Stimulated activated CD4-positive, alpha-beta T cell treated with anti-CD3 and anti-CD28 coated beads, Interleukin-1b, Interleukin-23, amount 100 ng/mL, for 24 hours (primary cell): ENCODE results near the gene TNFAIP8L1.

Experiments
- DNase-seq, 4 experiments: peaks; one replicate each; pipeline ENCODE4 v3.0.0-alpha.2; 2020; ENCODE audit warnings: low read depth in 4 of 4, low spot score in 1 of 4

TNFAIP8L1 gene

DNA sequence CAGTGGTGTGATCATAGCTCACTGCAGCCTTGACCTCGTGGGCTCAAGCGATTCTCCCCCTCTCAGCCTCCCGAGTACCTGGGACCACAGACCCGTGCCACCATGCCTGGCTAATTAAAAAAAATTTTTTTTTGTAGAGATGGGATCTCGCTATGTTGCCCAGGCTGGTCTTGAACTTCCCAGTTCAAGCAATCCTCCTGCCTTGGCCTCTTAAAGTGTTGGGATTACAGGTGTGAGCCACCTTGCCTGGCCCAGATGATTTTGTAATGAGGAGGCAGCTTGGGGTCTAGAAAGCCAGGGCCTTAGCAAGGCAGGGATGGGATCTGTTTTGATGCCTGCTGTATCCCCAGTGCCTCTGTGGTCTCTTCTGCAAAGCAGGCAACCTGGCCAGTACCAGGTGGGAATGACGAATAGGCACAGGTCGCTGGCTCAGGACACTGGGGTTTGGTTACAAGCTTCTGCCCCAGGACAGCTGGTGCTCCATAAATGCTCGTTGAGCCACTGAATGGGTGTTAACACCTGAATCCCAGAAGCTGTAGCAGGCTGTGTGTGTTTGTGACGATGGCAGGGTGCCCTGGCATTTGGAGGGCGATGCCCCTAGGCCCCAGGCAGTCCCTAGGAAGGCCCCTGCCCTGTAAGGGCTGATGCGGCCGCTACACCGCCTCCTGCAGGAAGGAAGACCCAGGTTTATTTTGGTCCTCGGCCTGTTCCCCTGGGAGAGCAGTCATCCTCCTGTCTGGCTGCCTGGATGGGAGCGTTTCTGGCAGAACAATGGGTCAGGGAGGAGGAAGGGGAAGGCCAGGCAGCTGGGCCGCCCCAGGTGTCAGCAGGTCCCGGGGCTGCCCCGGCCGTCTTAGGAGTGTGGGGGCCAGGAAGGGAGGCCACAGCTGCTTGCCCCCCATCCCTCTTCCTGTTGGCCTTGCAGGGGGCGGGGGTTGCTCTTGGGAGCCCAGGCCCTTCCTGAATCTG, 8.6 kb downstream of the TNFAIP8L1 start:
- DNase-seq = no peak

DNA sequence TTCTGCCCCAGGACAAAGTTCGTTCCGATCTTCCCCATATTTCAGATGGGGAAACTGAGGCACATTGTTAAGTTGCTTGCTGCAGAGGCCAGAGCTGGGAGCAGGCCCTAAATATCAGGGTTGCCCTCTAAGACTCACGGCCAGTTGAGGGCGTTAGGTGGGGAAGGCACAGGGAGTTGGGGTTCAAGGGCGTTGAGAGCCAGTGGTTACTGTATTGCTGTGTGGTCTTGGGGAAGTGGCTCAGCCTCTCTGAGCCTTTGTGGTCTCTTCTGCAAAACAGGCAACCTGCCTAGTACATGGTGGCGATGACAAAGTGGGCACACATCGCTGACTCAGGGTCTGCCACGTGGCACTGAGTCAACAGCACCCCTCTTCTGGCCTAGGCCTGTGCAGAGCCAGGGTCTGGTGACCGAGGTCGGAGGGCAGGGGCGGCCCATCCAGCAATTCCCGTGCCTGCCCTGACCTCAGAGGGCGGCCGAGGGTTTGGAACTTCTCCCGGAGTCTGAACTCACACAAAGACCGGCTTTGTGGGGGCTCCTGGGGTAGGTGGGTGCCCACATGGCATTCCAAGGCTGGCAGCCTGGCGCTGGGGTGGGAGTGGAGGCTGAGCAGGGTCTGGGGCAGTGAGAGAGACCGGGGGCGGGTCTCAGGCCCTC, 10.2 kb downstream of the TNFAIP8L1 start:
- DNase-seq = no peak

DNA sequence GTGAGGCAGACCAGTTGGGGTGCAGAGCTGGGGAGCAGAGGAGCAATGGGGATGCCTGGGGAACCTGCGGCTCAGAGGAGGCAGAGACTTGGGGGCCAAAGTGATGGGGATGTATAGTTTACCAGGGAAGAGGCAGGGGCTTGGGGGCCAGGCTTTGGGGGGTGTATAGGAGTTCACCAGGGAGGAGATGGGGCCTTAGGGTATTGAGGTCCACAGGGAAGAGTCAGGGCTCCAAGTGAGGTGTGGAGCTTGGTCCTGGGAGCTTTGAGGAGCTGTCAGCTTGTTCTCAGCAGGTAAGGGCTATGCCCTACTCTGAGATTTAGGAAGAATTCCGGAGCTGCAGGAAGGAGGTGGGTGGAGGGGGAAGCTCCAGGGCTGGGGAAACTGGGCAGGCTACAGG, 10.8 kb downstream of the TNFAIP8L1 start:
- no peak for DNase-seq

DNA sequence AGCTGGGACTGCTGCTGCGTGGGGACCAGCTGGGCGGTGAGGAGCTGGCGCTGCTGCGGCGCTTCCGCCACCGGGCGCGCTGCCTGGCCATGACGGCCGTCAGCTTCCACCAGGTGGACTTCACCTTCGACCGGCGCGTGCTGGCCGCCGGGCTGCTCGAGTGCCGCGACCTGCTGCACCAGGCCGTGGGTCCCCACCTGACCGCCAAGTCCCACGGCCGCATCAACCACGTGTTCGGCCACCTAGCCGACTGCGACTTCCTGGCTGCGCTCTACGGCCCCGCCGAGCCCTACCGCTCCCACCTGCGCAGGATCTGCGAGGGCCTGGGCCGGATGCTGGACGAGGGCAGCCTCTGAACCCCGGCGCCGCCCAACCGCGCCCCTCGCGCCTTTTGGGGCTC, 12.8 kb downstream of the TNFAIP8L1 start:
- no peak for DNase-seq

DNA sequence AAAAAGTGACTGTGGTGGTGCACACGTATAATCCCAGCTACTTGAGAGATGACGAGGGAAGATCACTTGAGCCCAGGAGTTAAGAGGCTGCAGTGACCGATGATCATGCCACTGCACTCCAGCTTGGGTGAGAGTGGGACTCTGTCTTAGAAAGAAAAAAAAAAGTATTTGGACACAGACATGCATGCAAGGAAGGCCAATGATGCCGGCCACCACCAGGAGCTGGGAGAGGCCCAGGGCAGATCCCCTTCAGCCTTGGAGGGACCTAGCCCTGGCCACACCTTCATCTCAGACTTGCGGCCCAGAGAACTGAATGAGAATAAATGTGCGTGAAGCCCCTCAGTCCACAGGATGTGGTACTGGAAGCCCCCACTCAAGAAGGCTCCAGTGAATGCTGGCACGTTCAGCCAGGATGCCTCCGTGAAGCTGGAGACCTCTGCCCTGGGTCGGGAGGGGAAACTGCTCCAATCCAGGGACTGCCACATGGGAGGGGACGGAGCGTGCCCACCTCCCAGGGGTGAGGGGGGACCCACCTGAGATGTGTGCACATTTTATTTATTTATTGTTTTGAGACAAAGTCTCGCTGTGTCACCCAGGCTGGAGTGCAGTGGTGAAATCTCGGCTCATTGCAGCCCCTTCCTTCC, 14.6 kb downstream of the TNFAIP8L1 start:
- no peak for DNase-seq

DNA sequence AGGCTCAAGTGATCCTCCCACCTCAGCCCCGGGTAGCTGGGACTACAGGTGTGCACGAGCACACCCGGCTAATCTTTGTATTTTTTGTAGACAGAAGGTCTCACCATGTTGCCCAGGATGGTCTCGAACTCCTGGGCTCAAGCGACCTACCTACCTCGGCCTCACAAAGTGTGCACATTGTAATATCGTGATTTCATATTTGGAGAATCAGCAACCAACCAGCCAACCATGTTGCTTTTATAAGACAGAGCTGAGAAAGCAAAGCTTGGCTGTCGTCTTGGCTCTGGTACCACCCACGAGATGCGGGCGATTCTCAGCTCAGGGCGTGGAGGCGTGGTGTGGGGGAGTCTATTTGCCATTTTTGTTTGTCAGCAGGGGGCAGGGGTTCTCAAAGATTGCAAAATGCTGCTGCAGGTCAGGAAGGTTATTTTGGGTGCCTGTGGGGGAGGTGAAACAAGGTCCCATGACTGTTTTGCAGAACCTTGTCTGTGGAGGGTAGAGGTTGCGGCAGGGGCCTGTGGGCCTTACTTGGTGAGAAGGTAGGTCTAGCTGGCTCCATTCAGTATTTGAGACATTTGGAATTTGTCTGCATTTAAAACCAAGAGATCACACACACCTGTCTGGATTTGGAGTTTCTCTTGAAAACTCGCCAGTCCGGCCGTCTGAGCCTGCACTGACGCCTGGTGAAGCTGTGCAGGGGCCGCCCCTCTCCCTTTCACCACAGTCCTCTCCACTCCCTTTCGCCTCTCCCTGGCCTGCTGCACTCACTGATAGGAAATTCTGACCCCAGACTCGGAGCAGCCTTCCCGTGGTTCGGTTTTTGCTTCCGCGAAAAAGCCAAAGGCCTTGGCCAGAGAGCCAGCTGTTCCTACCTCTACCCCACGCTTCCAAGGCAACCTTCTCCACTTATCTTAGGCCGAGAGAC, 15.4 kb downstream of the TNFAIP8L1 start:
- no peak for DNase-seq

DNA sequence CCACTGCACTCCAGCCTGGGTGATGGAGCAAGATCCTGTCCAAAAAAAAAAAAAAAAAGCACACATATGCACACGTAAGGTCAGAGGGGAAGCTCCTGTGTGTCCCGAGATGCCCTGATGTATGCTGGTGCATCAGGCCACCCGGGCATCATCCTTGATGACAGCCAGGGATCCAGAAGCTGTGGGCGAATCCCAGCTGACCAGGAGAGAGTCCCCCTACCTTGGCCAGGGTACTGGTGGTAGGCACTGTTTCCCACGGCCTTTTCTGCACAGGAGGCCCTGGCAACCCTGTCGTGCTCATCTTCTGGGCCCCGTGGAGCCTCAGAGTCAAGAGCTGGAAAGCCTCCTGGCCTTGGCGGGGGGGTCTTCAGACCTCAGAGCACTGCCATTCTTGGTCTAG, 16.8 kb downstream of the TNFAIP8L1 start:
- no peak for DNase-seq

DNA sequence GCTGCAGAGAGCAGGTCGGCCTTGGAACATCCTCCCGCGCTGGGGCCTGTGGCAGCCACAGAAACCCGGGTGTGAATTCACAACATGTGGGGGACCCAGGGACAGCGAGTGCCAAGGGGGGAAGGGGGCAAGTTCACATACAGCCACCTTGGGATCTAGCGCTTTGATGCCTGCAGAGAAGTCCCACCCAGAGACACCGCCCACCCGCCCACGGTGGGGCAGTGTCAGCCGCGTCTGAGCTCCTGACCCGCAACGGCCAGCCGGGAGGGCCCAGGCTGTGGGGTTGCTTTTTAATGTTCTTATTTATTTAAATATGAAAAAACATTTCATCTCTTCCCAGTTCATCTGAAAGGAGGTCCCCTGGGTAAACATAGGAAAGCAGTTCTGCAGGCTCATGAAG, 17.9 kb downstream of the TNFAIP8L1 start:
- no peak for DNase-seq

DNA sequence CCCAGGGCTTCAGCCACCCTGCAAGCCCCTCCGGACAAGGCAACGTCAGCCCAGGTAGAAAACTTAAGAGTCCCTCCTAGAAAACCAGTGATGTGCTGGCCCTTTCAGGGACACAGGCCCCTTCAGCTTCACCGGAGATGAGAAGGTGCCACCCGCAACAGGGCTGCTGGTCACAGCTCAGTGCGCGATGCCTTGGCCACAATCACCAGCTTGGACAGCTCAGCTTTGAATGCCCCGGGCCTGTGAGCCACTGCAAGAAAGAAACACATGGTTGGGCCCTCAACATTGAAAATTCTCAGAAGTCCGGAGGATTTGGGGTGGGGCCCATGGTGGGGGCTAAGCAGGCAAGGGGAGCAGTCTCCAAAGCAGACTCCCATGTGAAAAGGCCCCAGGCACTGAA, 18.5 kb downstream of the TNFAIP8L1 start:
- DNase-seq = no peak

DNA sequence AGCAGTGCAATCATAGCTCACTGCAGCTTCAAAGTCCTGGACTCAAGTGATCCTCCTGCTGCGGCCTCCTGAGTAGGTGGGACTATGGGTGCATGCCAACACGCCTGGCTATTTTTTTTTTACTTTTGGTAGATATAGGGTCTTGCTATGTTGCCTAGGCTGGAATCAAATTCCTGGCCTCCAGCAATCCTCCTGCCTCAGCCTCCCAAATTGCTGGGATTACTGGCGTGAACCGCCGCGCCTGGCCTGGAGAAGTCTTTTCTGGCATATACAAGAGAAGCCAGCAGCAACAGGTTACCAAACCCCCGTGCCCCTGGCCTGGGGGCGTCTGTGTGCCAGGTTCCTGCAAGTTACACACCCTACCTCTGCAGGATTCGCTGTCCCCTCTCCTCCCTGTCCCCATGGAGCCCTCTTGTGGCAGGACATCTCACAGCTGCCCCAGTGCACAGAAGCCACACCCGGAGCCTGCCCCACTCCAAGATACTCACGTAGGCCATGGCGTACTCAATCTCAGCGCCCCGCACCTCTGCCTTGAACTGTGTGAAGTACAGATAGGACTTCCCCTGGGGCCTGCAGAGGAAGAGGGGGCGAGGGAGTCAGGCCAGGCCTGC, 21.0 kb downstream of the TNFAIP8L1 start:
- no peak for DNase-seq

DNA sequence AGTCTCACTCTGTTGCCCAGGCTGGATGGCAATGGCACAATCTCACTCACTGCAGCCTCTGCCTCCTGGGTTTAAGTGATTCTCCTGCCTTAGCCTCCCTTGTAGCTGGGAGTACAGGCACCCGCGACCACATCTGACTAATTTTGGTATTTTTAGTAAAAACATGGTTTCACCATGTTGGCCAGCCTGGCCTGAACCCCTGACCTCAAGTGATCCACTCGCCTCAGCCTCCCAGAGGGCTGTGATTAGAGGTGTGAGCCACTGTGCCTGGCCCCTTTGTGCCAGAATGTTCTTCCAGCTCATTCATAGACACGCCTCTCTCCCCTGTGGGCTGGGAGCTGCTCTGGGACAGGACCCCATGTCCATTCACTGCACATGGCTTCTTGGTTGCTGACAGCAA, 21.7 kb downstream of the TNFAIP8L1 start:
- no peak for DNase-seq

DNA sequence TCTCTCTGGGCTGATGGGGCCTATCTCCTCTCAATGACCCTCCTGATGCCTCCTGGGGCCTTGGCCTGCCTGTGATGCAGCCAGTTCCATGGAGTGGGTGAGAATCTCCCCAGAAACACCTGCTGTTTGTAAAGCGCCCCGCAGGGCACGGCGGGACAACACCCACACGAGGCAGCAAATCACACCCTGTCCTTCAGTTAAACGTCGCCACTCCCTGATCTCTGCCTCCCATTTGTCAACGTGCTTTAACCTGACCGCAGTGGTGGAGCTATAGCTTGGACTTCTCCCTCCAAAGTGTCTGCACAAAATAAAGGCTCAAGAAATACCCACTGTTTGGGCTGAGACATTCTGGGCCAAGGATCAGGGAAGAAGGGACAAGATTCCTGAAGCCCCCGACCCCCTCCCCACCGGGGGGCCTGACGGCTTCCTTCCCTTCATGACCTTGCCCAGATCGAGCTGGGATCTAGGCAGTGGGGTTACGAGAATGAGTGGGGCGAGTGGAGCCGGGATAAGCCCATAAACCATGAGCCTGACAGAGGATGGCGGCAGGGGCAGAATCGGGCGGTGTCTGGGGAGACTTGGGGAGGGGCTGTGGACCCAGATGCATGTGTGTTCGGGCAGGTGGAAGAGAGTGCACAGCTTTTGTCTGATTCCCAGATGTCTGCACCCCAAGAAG, 22.8 kb downstream of the TNFAIP8L1 start:
- DNase-seq = no peak

DNA sequence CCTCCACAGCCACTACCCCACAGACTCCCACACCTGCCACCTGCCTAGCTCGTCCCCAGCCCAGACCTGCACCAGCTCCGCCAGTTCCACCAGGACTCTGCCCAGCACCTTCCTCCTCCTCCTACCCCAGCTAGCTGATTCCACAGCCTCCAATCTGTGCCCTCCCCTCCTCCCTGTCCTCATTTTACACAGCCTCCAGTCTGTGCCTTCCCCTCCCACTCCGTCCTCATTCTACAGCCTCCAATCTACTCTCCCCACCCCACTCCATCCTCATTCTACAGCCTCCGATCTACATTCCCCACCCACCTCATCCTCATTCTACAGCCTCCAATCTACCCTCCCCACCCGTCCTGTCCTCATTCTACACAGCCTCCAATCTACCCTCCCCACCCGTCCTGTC, 23.5 kb downstream of the TNFAIP8L1 start:
- DNase-seq = no peak

DNA sequence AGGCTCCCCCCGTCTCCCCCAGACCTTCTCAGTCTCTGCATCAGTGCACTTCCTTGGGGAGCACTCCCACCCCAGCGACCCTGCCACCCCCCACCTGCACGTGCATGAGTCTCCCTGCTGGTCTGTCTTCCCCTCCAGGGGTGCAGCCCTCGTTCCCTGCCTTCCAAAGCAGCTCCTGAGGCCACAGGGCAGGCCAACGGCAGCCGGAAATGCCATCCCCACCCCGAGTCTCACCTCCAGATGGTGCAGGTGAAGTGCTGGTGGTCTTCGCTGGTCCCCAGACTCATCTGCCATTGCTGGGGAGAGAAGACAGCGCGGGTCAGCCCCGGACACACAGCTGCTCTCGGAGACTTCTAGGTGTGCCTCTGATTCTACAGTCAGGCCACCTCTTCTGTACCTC, 25.3 kb downstream of the TNFAIP8L1 start:
- no peak for DNase-seq

DNA sequence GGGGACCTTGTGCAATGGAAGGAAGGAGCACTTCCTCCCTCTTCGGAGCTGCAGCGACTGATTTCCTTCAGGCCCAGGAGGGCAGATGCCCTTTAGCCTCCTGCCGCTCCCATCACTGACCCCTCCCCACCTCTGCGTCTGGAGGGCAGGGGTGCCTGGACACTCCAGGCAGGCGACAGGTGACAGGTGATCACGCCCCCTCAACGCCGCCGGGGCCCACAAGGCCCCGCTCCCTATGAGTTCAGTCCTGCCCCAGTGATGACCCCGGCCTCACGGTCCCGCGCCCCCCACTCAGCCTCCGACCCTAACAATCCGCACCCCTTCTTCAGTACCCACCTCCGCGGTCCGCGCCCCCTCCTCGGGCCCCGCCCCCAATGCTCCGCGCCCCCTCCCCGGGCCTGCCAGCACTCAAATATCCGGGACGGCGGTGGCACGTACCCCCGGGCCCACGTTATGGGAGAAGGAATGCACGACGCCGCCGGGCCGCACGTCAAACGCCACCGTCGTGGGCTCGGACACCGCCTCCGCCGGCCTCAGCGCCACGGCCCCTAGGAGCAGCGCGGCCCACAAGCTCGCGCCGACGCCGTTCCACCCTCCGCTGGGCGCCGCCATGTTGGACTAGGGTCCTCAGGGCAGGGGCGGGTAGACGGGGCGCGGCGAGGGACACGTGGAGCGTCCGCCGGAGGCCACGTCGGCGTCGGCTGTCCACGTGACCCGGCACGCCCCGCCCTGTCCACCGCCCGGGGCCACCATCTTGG, 30.6 kb downstream of the TNFAIP8L1 start, which contains the start of gene MYDGF:
MYDGF (minus strand) TSS at position 620 of the 758 bp plus-strand sequence; CDS start at position 612, 8 bp downstream.
- peak; percentile 81 to 93 (median 86) for DNase-seq

DNA sequence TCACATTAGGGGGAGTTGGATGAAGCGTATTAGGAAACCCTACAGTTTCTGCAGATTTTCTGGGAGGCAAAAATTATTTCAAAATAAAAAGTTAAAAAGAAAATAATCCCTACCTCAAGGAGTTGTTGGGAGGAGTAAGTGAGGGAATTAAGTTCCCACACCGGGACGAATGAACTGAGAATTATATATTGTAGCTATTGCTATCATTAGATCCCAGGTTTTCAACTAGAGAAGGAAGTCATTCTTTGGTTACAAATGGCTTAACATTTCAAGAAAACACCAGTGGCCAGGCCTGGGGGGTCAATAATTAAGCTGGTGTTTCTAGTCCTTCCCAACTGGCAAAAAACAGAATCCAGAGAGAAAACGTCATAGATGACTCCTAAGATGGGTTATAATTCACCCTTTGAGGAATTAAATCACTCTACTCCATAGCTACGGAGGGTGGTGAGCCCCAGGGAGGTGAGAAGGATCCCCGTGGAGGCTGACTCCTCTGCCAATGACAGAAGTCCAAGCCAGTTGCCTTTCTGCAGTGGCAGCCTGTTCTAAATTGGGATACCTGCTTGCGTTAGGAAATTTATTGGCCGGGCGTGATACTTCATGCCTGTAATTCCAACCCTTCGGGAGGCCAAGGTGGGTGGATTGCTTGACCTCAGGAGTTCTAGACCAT, 32.0 kb downstream of the TNFAIP8L1 start:
- DNase-seq = no peak

DNA sequence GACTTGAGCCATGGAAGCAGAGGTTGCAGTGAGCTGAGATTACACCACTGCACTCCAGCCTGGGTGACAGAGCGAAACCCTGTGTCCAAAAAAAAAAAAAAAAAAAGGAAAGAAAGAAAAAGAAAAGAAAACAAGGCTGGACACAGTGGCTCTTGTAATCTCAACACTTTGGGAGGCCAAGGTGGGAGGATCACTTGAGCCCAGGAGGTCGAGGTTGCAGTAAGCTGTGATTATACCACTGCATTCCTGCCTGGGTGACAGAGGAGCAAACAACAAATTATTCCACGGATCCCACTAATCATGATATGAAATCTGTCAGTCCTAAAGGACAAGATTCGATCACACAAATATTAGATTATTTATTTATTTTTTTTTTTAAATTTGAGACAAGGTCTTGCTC, 33.9 kb downstream of the TNFAIP8L1 start:
- DNase-seq = no peak

DNA sequence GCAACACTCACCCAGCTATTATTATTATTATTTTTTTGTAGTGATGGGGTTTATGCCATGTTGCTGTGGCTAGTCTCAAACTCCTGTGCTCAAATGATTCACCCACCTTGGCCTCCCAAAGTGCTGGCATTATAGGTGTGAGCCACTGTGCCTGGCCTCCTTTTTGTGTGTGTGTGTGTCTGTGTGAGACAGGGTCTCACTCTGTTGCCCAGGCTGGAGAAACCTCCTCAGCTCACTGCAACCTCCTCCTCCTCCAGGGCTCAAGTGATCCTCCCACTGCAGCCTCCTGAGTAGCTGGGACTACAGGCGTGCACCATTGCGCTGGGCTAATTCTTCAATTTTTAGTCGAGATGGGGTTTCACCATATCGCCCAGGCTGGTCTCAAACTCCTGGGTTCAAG, 34.4 kb downstream of the TNFAIP8L1 start:
- no peak for DNase-seq

DNA sequence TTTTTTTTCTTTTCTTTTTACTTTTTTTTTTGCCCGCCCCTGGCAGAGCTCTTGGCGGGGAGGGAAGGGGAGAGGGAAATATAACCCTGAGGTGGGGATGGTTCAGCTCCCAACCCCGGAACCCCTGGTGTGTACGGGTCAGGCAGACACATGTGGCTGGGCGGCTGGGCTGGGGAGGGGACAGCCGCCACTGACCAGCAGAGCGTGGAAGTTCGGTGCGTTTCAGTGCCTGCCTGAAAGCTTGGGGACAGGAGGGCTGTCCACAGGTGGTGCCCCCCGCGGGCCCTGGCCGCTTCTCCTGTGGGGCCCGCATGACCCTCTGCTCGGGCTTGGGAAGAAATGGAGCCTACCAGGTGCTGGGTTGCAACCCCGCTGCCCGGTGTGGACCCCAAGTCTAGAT, 36.0 kb downstream of the TNFAIP8L1 start:
- DNase-seq = no peak
